HG03175 (cell line): ENCODE results near the gene ZMYND10.

Experiments
- ATAC-seq: cut with Tn5 transposase; IDR thresholded peaks from one replicate; pipeline ENCODE4 v1.9.1; 2021; ENCODE audit warnings: mild to moderate bottlenecking, moderate library complexity; ENCODE audit not compliant: unreplicated experiment

The ZMYND10 gene

GRCh38 chr3:50327129-50327528 lies 18.4 kb downstream of the ZMYND10 start:
- no peak for ATAC-seq

GRCh38 chr3:50326182-50326541 lies 19.4 kb downstream of the ZMYND10 start:
- ATAC-seq = no peak

GRCh38 chr3:50325497-50326181 lies 19.9 kb downstream of the ZMYND10 start:
- ATAC-seq = no peak

- no peak for ATAC-seq
Measured at GRCh38 chr3:50325113-50325480, 20.4 kb downstream of the ZMYND10 start.

- no peak for ATAC-seq
Measured at GRCh38 chr3:50324351-50325112, 21.0 kb downstream of the ZMYND10 start.

GRCh38 chr3:50323614-50324199 lies 21.8 kb downstream of the ZMYND10 start:
- ATAC-seq = no peak

GRCh38 chr3:50323092-50323600 lies 22.4 kb downstream of the ZMYND10 start:
- ATAC-seq = no peak

- no peak for ATAC-seq
Measured at GRCh38 chr3:50322386-50323091, 23.0 kb downstream of the ZMYND10 start, which contains the start of gene HYAL2. TSS of gene HYAL2 (minus strand) at chr3:50322745. CDS start at chr3:50320489, 2,256 bp downstream.

GRCh38 chr3:50322115-50322385 lies 23.5 kb downstream of the ZMYND10 start:
- ATAC-seq = no peak

GRCh38 chr3:50321336-50322114 lies 24.0 kb downstream of the ZMYND10 start:
- peak; percentile 82 for ATAC-seq

GRCh38 chr3:50320853-50321335 lies 24.6 kb downstream of the ZMYND10 start:
- ATAC-seq = peak; percentile 41

- no peak for ATAC-seq
Measured at GRCh38 chr3:50319894-50320625, 25.5 kb downstream of the ZMYND10 start.

- ATAC-seq = no peak
Measured at GRCh38 chr3:50319181-50319893, 26.2 kb downstream of the ZMYND10 start.

- ATAC-seq = no peak
Measured at GRCh38 chr3:50318615-50319014, 26.9 kb downstream of the ZMYND10 start.

GRCh38 chr3:50318163-50318562 lies 27.4 kb downstream of the ZMYND10 start:
- no peak for ATAC-seq

GRCh38 chr3:50317300-50317699 lies 28.2 kb downstream of the ZMYND10 start:
- ATAC-seq = no peak

GRCh38 chr3:50316657-50317242 lies 28.8 kb downstream of the ZMYND10 start:
- ATAC-seq = no peak

- no peak for ATAC-seq
Measured at GRCh38 chr3:50314816-50315215, 30.7 kb downstream of the ZMYND10 start.

- no peak for ATAC-seq
Measured at GRCh38 chr3:50314342-50314741, 31.2 kb downstream of the ZMYND10 start.
